HepG2 (cell line): ENCODE results near the gene TTLL6. TPM values are rescaled to one million over a fixed set of nuclear protein-coding genes. Genes with fewer than 3 reads are reported as not detected.

Experiments
- AKAP8 ChIP-seq: sonication (generic); formaldehyde crosslinking; IDR thresholded peaks from 2 replicates; pipeline ENCODE4 v1.5.1; 2020; ENCODE audit warnings: mild to moderate bottlenecking, missing genetic modification reagents
- HMGA1 ChIP-seq: sonication (generic); formaldehyde crosslinking; conservative IDR thresholded peaks from 2 replicates; pipeline ENCODE4 v1.4.0; 2020; ENCODE audit warnings: missing genetic modification reagents
- KDM1A ChIP-seq: IDR thresholded peaks from 2 replicates; pipeline ENCODE4 v1.6.1; 2016; ENCODE audit warnings: missing compliant biosample characterization
- NR3C1 ChIP-seq: sonication (generic); formaldehyde crosslinking; IDR thresholded peaks from 2 replicates; pipeline ENCODE4 v1.4.0; 2020; ENCODE audit warnings: missing genetic modification reagents
- SMARCC2 ChIP-seq: fragments of 450-650 bp; IDR thresholded peaks from 2 replicates; pipeline ENCODE4 v1.6.1; 2017; ENCODE audit warnings: antibody characterized with exemption, mild to moderate bottlenecking
- TGIF2 ChIP-seq: IDR thresholded peaks from 2 replicates; pipeline ENCODE4 v1.6.1; 2016; ENCODE audit warnings: control low read depth, missing compliant biosample characterization
- ZBTB2 ChIP-seq: sonication (generic); formaldehyde crosslinking; IDR thresholded peaks from 2 replicates; pipeline ENCODE4 v1.8.0; 2022; ENCODE audit warnings: low read depth, missing genetic modification reagents
- ZFP62 ChIP-seq: sonication (generic); formaldehyde crosslinking; IDR thresholded peaks from 2 replicates; pipeline ENCODE4 v1.4.0; 2020; ENCODE audit warnings: missing genetic modification reagents
- ZNF34 ChIP-seq: sonication (generic); formaldehyde crosslinking; IDR thresholded peaks from 2 replicates; pipeline ENCODE4 v1.4.0; 2020; ENCODE audit warnings: mild to moderate bottlenecking, missing genetic modification reagents, borderline replicate concordance
- ZNF362 ChIP-seq: sonication (generic); formaldehyde crosslinking; IDR thresholded peaks from 2 replicates; pipeline ENCODE4 v1.4.0; 2020; ENCODE audit warnings: missing genetic modification reagents, mild to moderate bottlenecking, borderline replicate concordance
- ZNF569 ChIP-seq: sonication (generic); formaldehyde crosslinking; IDR thresholded peaks from 2 replicates; pipeline ENCODE4 v1.5.0; 2020; ENCODE audit warnings: mild to moderate bottlenecking, missing genetic modification reagents, moderate library complexity, borderline replicate concordance
- ZSCAN20 ChIP-seq: sonication (generic); formaldehyde crosslinking; IDR thresholded peaks from 2 replicates; pipeline ENCODE4 v1.4.0; 2020; ENCODE audit warnings: missing genetic modification reagents, mild to moderate bottlenecking, borderline replicate concordance
- ZSCAN30 ChIP-seq: sonication (generic); formaldehyde crosslinking; IDR thresholded peaks from 2 replicates; pipeline ENCODE4 v1.5.0; 2020; ENCODE audit warnings: mild to moderate bottlenecking, missing genetic modification reagents
- polyA plus RNA-seq, 8 experiments: library from polyadenylated mRNA; depleted of rRNA in 3 of 8; stranded (reverse) in 7 of 8; unstranded in 1 of 8; fragments of >200 nt; fragmentation: Illumina TruSeq in 4 of 8; extraction: Trizol in 4 of 8; gene quantifications; 2 replicates each; pipeline versions ENCODE4 v1.2.1 to v1.2.3, GENCODE V29; 2011 to 2016; ENCODE audit warnings: low read depth in 4 of 8, missing spikeins in 1 of 8, mixed read lengths in 1 of 8; ENCODE audit not compliant: insufficient read depth in 1 of 8
- total RNA-seq, 5 experiments: library from RNA; depleted of rRNA; stranded (reverse); fragments of >200 nt; fragmentation: Illumina TruSeq; extraction: Trizol; gene quantifications; 2 replicates each; pipeline ENCODE4 v1.2.3, GENCODE V29; 2016; ENCODE audit warnings: low read depth in 1 of 5
- TF ChIP-seq, protein P1 (sequence below): IDR thresholded peaks from 2 replicates; pipeline ENCODE4 v1.6.1; 2016; ENCODE audit warnings: low read depth, missing genetic modification reagents, missing compliant biosample characterization
- TF ChIP-seq, protein P2 (sequence below): sonication (generic); formaldehyde crosslinking; IDR thresholded peaks from 2 replicates; pipeline ENCODE4 v1.5.0; 2020; ENCODE audit warnings: missing genetic modification reagents

TTLL6 gene
- total and polyA plus RNA-seq, 2 of the 13 experiments (the other 11 are each of a cell fraction or from before 2014, with no cell fraction given): 0.04 to 0.08 TPM

- TF ChIP-seq, protein P1, sequence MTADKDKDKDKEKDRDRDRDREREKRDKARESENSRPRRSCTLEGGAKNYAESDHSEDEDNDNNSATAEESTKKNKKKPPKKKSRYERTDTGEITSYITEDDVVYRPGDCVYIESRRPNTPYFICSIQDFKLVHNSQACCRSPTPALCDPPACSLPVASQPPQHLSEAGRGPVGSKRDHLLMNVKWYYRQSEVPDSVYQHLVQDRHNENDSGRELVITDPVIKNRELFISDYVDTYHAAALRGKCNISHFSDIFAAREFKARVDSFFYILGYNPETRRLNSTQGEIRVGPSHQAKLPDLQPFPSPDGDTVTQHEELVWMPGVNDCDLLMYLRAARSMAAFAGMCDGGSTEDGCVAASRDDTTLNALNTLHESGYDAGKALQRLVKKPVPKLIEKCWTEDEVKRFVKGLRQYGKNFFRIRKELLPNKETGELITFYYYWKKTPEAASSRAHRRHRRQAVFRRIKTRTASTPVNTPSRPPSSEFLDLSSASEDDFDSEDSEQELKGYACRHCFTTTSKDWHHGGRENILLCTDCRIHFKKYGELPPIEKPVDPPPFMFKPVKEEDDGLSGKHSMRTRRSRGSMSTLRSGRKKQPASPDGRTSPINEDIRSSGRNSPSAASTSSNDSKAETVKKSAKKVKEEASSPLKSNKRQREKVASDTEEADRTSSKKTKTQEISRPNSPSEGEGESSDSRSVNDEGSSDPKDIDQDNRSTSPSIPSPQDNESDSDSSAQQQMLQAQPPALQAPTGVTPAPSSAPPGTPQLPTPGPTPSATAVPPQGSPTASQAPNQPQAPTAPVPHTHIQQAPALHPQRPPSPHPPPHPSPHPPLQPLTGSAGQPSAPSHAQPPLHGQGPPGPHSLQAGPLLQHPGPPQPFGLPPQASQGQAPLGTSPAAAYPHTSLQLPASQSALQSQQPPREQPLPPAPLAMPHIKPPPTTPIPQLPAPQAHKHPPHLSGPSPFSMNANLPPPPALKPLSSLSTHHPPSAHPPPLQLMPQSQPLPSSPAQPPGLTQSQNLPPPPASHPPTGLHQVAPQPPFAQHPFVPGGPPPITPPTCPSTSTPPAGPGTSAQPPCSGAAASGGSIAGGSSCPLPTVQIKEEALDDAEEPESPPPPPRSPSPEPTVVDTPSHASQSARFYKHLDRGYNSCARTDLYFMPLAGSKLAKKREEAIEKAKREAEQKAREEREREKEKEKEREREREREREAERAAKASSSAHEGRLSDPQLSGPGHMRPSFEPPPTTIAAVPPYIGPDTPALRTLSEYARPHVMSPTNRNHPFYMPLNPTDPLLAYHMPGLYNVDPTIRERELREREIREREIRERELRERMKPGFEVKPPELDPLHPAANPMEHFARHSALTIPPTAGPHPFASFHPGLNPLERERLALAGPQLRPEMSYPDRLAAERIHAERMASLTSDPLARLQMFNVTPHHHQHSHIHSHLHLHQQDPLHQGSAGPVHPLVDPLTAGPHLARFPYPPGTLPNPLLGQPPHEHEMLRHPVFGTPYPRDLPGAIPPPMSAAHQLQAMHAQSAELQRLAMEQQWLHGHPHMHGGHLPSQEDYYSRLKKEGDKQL (CRISPR knock-in tag): no peak
- TF ChIP-seq HMGA1 (CRISPR knock-in tag): no peak
- TF ChIP-seq ZSCAN30 (CRISPR knock-in tag): no peak
- no peak for TF ChIP-seq NR3C1
- TF ChIP-seq ZBTB2: no peak
- TF ChIP-seq, protein P2, sequence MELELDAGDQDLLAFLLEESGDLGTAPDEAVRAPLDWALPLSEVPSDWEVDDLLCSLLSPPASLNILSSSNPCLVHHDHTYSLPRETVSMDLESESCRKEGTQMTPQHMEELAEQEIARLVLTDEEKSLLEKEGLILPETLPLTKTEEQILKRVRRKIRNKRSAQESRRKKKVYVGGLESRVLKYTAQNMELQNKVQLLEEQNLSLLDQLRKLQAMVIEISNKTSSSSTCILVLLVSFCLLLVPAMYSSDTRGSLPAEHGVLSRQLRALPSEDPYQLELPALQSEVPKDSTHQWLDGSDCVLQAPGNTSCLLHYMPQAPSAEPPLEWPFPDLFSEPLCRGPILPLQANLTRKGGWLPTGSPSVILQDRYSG (CRISPR knock-in tag): no peak
- TF ChIP-seq ZSCAN20 (CRISPR knock-in tag): no peak
- TF ChIP-seq SMARCC2: no peak
- TF ChIP-seq ZNF569 (CRISPR knock-in tag): no peak
- TF ChIP-seq ZNF362: no peak
- no peak for TF ChIP-seq ZFP62 (CRISPR knock-in tag)
- no peak for TF ChIP-seq ZNF34
- no peak for TF ChIP-seq AKAP8
- no peak for TF ChIP-seq TGIF2 (CRISPR knock-in tag)
- TF ChIP-seq KDM1A (CRISPR knock-in tag): no peak
These were observed 43.4 kb upstream of the TTLL6 start (continued) for GRCh38 chr17:48860456-48860855.
